GM08714 (cell line): ENCODE results near the gene CMTM8.

Source experiments
- H3K4me3 ChIP-seq: fragments of 200-500 bp; sonication (Bioruptor generic); 2 replicates; pipeline ENCODE4 v1.5.1; 2014; ENCODE audit warnings: mild to moderate bottlenecking, low read length, inconsistent platforms
- ZNF274 ChIP-seq: IDR thresholded peaks from 2 replicates; pipeline ENCODE4 v1.6.1; 2012; ENCODE audit warnings: mild to moderate bottlenecking, low read depth, low read length

The CMTM8 gene

GRCh38 chr3:32315441-32315840, 77.0 kb downstream of the CMTM8 start:
- H3K4me3 ChIP-seq: no peak overlapping the region
- no peak for TF ChIP-seq ZNF274

- no peak for TF ChIP-seq ZNF274
- H3K4me3 ChIP-seq: no peak overlapping the region
These were observed 77.8 kb downstream of the CMTM8 start for GRCh38 chr3:32316319-32316718.

- no peak for TF ChIP-seq ZNF274
- H3K4me3 ChIP-seq: no peak overlapping the region
These were observed 78.5 kb downstream of the CMTM8 start for GRCh38 chr3:32316976-32317375.

GRCh38 chr3:32319607-32320006, 81.1 kb downstream of the CMTM8 start:
- H3K4me3 ChIP-seq: no peak overlapping the region
- TF ChIP-seq ZNF274: no peak

GRCh38 chr3:32320080-32320479, 81.6 kb downstream of the CMTM8 start:
- no peak overlapping the region for H3K4me3 ChIP-seq
- TF ChIP-seq ZNF274: no peak

- no peak overlapping the region for H3K4me3 ChIP-seq
- no peak for TF ChIP-seq ZNF274
These were observed 82.8 kb downstream of the CMTM8 start for GRCh38 chr3:32321095-32321790.

- no peak for TF ChIP-seq ZNF274
These were observed 83.8 kb downstream of the CMTM8 start for GRCh38 chr3:32322311-32322710.

GRCh38 chr3:32323604-32324003, 85.1 kb downstream of the CMTM8 start:
- no peak for TF ChIP-seq ZNF274
- no peak overlapping the region for H3K4me3 ChIP-seq

More at GRCh38 chr3:32322311-32322710, 83.8 kb downstream of the CMTM8 start:
- no peak overlapping the region for H3K4me3 ChIP-seq

- no peak overlapping the region for H3K4me3 ChIP-seq
- no peak for TF ChIP-seq ZNF274
These were observed 86.7 kb downstream of the CMTM8 start for GRCh38 chr3:32325201-32325600.

GRCh38 chr3:32325927-32326326, 87.4 kb downstream of the CMTM8 start:
- no peak overlapping the region for H3K4me3 ChIP-seq
- TF ChIP-seq ZNF274: no peak

GRCh38 chr3:32326795-32327194, 88.3 kb downstream of the CMTM8 start:
- TF ChIP-seq ZNF274: no peak
- H3K4me3 ChIP-seq: no peak overlapping the region

- H3K4me3 ChIP-seq: no peak overlapping the region
- TF ChIP-seq ZNF274: no peak
These were observed 96.2 kb downstream of the CMTM8 start for GRCh38 chr3:32334675-32335074.

GRCh38 chr3:32335365-32336112, 97.1 kb downstream of the CMTM8 start:
- H3K4me3 ChIP-seq: no peak overlapping the region
- no peak for TF ChIP-seq ZNF274

GRCh38 chr3:32336113-32336498, 97.6 kb downstream of the CMTM8 start:
- TF ChIP-seq ZNF274: no peak
- no peak overlapping the region for H3K4me3 ChIP-seq

GRCh38 chr3:32337505-32337904, 99.0 kb downstream of the CMTM8 start:
- H3K4me3 ChIP-seq: no peak overlapping the region
- no peak for TF ChIP-seq ZNF274

GRCh38 chr3:32340039-32340438, 101.6 kb downstream of the CMTM8 start:
- no peak overlapping the region for H3K4me3 ChIP-seq
- TF ChIP-seq ZNF274: no peak
